HG03159 (cell line): ENCODE results near the gene FOXN3.

Source experiments
- ATAC-seq: cut with Tn5 transposase; IDR thresholded peaks from one replicate; pipeline ENCODE4 v1.9.1; 2021; ENCODE audit warnings: mild to moderate bottlenecking, moderate library complexity; ENCODE audit not compliant: unreplicated experiment

FOXN3 gene

GRCh38 chr14:89241257-89241656 lies 175.8 kb downstream of the FOXN3 start:
- ATAC-seq: no peak

GRCh38 chr14:89240414-89240813 lies 176.6 kb downstream of the FOXN3 start:
- no peak for ATAC-seq

GRCh38 chr14:89239023-89239422 lies 178.0 kb downstream of the FOXN3 start:
- ATAC-seq: no peak

GRCh38 chr14:89237921-89238529 lies 179.0 kb downstream of the FOXN3 start:
- no peak for ATAC-seq

- ATAC-seq: no peak
Observed at GRCh38 chr14:89236851-89237250, 180.2 kb downstream of the FOXN3 start.

- ATAC-seq: no peak
Observed at GRCh38 chr14:89233184-89233583, 183.8 kb downstream of the FOXN3 start.

GRCh38 chr14:89232265-89233070 lies 184.6 kb downstream of the FOXN3 start:
- no peak for ATAC-seq

- ATAC-seq: no peak
Observed at GRCh38 chr14:89231426-89232113, 185.5 kb downstream of the FOXN3 start.

- no peak for ATAC-seq
Observed at GRCh38 chr14:89228921-89229639, 188.0 kb downstream of the FOXN3 start.

GRCh38 chr14:89227496-89227836 lies 189.6 kb downstream of the FOXN3 start:
- no peak for ATAC-seq

GRCh38 chr14:89226801-89227495 lies 190.1 kb downstream of the FOXN3 start:
- no peak for ATAC-seq

- ATAC-seq: no peak
Observed at GRCh38 chr14:89225607-89226006, 191.4 kb downstream of the FOXN3 start.

- no peak for ATAC-seq
Observed at GRCh38 chr14:89221109-89221810, 195.8 kb downstream of the FOXN3 start.

GRCh38 chr14:89219051-89219450 lies 198.0 kb downstream of the FOXN3 start:
- no peak for ATAC-seq

- no peak for ATAC-seq
Observed at GRCh38 chr14:89217891-89218290, 199.1 kb downstream of the FOXN3 start.

- ATAC-seq: no peak
Observed at GRCh38 chr14:89215531-89215930, 201.5 kb downstream of the FOXN3 start.

GRCh38 chr14:89215114-89215513 lies 201.9 kb downstream of the FOXN3 start:
- no peak for ATAC-seq

- no peak for ATAC-seq
Observed at GRCh38 chr14:89214221-89214965, 202.6 kb downstream of the FOXN3 start.
